H1 (cell line): ENCODE results near the gene ETFB. TPM values are rescaled to one million over a fixed set of nuclear protein-coding genes. Genes with fewer than 3 reads are reported as not detected.

Source experiments
- CTCF ChIA-PET: fragments of 300-600 bp; sonication (Branson Sonifier 250); formaldehyde crosslinking; loops from one replicate; lab custom pipeline; 2021; ENCODE audit not compliant: partially characterized antibody; lab: Charles Lee
- POLR2A ChIA-PET: fragments of 300-600 bp; sonication (Branson Sonifier 250); formaldehyde crosslinking; loops from one replicate; lab custom pipeline; 2021; ENCODE audit warnings: inconsistent platforms; ENCODE audit not compliant: partially characterized antibody; lab: Charles Lee
- DNase-seq, 2 experiments: peaks; one replicate each; pipeline versions ENCODE4 v3.0.0 to v3.0.0-alpha.2; 2010 to 2022; ENCODE audit warnings: low spot score in 2 of 2, low read depth in 1 of 2, mixed read lengths in 1 of 2
- FAIRE-seq: peaks from 2 replicates; lab custom pipeline; 2011; peaks lifted over from hg19 to GRCh38; lab: Jason Lieb, UNC
- H2AFZ ChIP-seq: 2 replicates; pipeline ENCODE4 v1.8.1; 2012; ENCODE audit warnings: low read length, inconsistent platforms
- H2AK5ac ChIP-seq: 2 replicates; pipeline ENCODE4 v1.6.1; 2013; ENCODE audit warnings: low read depth, low read length
- H2BK120ac ChIP-seq: replicated peaks from 2 replicates; pipeline ENCODE3; 2013; ENCODE audit warnings: low read depth, low read length, inconsistent platforms
- H2BK12ac ChIP-seq: 2 replicates; pipeline ENCODE4 v1.6.1; 2013; ENCODE audit warnings: low read depth, low read length
- H2BK15ac ChIP-seq: 2 replicates; pipeline ENCODE4 v1.6.1; 2013; ENCODE audit warnings: low read length
- H2BK20ac ChIP-seq: 2 replicates; pipeline ENCODE4 v1.6.1; 2013; ENCODE audit warnings: low read length
- H2BK5ac ChIP-seq: 2 replicates; pipeline ENCODE4 v1.6.1; 2013; ENCODE audit warnings: low read depth, low read length
- H3K14ac ChIP-seq: 2 replicates; pipeline ENCODE4 v1.6.1; 2013; ENCODE audit warnings: inconsistent platforms; ENCODE audit not compliant: insufficient read length
- H3K18ac ChIP-seq: 2 replicates; pipeline ENCODE4 v1.6.1; 2013; ENCODE audit warnings: low read length; ENCODE audit errors: extremely low read depth
- H3K23ac ChIP-seq: 2 replicates; pipeline ENCODE4 v1.6.1; 2013; ENCODE audit warnings: inconsistent platforms; ENCODE audit not compliant: insufficient read length
- H3K23me2 ChIP-seq: 2 replicates; pipeline ENCODE4 v1.6.1; 2013; ENCODE audit warnings: low read depth, low read length
- H3K27ac ChIP-seq: 2 replicates; pipeline ENCODE4 v1.6.1; 2011; ENCODE audit warnings: low read depth, low read length, inconsistent platforms
- H3K27me3 ChIP-seq, 4 experiments: replicated peaks in 1 of 4; 1 replicate in 1 of 4; 2 replicates in 3 of 4; pipeline versions ENCODE4 v1.6.1 to v1.8.1; 2011 to 2013; ENCODE audit warnings: low read length in 3 of 4, mild to moderate bottlenecking in 3 of 4, inconsistent platforms in 2 of 4, mixed read lengths in 2 of 4, moderate library complexity in 1 of 4; ENCODE audit not compliant: control insufficient read depth in 3 of 4, insufficient read depth in 3 of 4; ENCODE audit errors: extremely low read depth in 1 of 4
- H3K36me3 ChIP-seq, 4 experiments: 2 replicates each; pipeline versions ENCODE4 v1.6.1 to v1.8.1; 2011 to 2013; ENCODE audit warnings: mild to moderate bottlenecking in 4 of 4, low read length in 3 of 4, moderate library complexity in 2 of 4, control low read depth in 1 of 4, inconsistent platforms in 1 of 4; ENCODE audit not compliant: insufficient read depth in 4 of 4, control insufficient read depth in 2 of 4
- H3K4ac ChIP-seq: replicated peaks from 2 replicates; pipeline ENCODE3; 2013; ENCODE audit warnings: low read length, low read depth, mixed read lengths, inconsistent platforms; ENCODE audit not compliant: insufficient read length
- H3K4me1 ChIP-seq, 4 experiments: replicated peaks in 1 of 4; 1 replicate in 1 of 4; 2 replicates in 3 of 4; pipeline versions ENCODE4 v1.6.1 to v1.8.1; 2011 to 2013; ENCODE audit warnings: low read length in 3 of 4, inconsistent platforms in 2 of 4, mixed read lengths in 1 of 4; ENCODE audit not compliant: insufficient read depth in 4 of 4, control insufficient read depth in 3 of 4
- H3K4me2 ChIP-seq, 2 experiments: 2 replicates each; pipeline versions ENCODE4 v1.6.1 to v1.8.1; 2011 to 2013; ENCODE audit warnings: low read depth in 2 of 2, low read length in 2 of 2, control low read depth in 1 of 2, inconsistent platforms in 1 of 2, mild to moderate bottlenecking in 1 of 2; ENCODE audit not compliant: insufficient read depth in 1 of 2
- H3K4me3 ChIP-seq, 4 experiments: fragments of 200-600, 300-600 bp in 1 of 4; sonication (generic), shearing (Covaris generic), sonication (Bioruptor Twin) in 1 of 4; 2 replicates each; pipeline versions ENCODE4 v1.5.1 to v1.8.1; 2011 to 2016; ENCODE audit warnings: low read length in 4 of 4, low read depth in 3 of 4, control low read depth in 2 of 4, inconsistent platforms in 2 of 4, mild to moderate bottlenecking in 2 of 4, mixed read lengths in 1 of 4, moderate library complexity in 1 of 4; ENCODE audit not compliant: insufficient read depth in 2 of 4; ENCODE audit errors: extremely low read depth in 1 of 4
- H3K56ac ChIP-seq: replicated peaks from 2 replicates; pipeline ENCODE3; 2013; ENCODE audit warnings: low read depth, mild to moderate bottlenecking, mixed read lengths, low read length, inconsistent platforms; ENCODE audit not compliant: insufficient read length
- H3K79me1 ChIP-seq: 2 replicates; pipeline ENCODE4 v1.6.1; 2013; ENCODE audit warnings: low read depth, low read length, control low read depth
- H3K79me2 ChIP-seq, 2 experiments: 2 replicates each; pipeline versions ENCODE4 v1.6.1 to v1.8.1; 2012 to 2013; ENCODE audit warnings: low read length in 2 of 2, mild to moderate bottlenecking in 2 of 2, inconsistent platforms in 1 of 2; ENCODE audit not compliant: insufficient read depth in 2 of 2, control insufficient read depth in 1 of 2
- H3K9ac ChIP-seq, 4 experiments: replicated peaks in 1 of 4; 1 replicate in 1 of 4; 2 replicates in 3 of 4; pipeline versions ENCODE4 v1.6.1 to v1.8.1; 2011 to 2013; ENCODE audit warnings: low read depth in 3 of 4, low read length in 3 of 4, control low read depth in 2 of 4, mild to moderate bottlenecking in 2 of 4, moderate library complexity in 2 of 4, inconsistent platforms in 1 of 4; ENCODE audit errors: extremely low read depth in 1 of 4
- H3K9me3 ChIP-seq, 2 experiments: 2 replicates each; pipeline versions ENCODE4 v1.6.1 to v1.8.1; 2012 to 2013; ENCODE audit warnings: mild to moderate bottlenecking in 2 of 2, moderate library complexity in 2 of 2, control low read depth in 1 of 2, inconsistent platforms in 1 of 2, low read depth in 1 of 2, low read length in 1 of 2, mixed read lengths in 1 of 2; ENCODE audit not compliant: insufficient read depth in 2 of 2
- H4K20me1 ChIP-seq, 2 experiments: replicated peaks in 1 of 2; 2 replicates each; pipeline versions ENCODE3 to v1.8.1; 2011 to 2013; ENCODE audit warnings: inconsistent platforms in 2 of 2, low read length in 2 of 2, mild to moderate bottlenecking in 1 of 2; ENCODE audit not compliant: insufficient read depth in 2 of 2, control insufficient read depth in 1 of 2
- H4K5ac ChIP-seq: 2 replicates; pipeline ENCODE4 v1.6.1; 2013; ENCODE audit warnings: low read length, low read depth, mixed read lengths, inconsistent platforms; ENCODE audit not compliant: insufficient read length
- H4K8ac ChIP-seq: 2 replicates; pipeline ENCODE4 v1.8.0; 2013; ENCODE audit warnings: mild to moderate bottlenecking, moderate library complexity, low read length, inconsistent platforms; ENCODE audit not compliant: insufficient read depth; ENCODE audit errors: extremely low read depth
- H4K91ac ChIP-seq: replicated peaks from 2 replicates; pipeline ENCODE3; 2013; ENCODE audit warnings: low read length, mixed read lengths, inconsistent platforms; ENCODE audit not compliant: insufficient read length
- EGR1 ChIP-seq: IDR thresholded peaks from 2 replicates; pipeline ENCODE4 v1.6.1; 2011; ENCODE audit warnings: low read depth, low read length, borderline replicate concordance
- KDM1A ChIP-seq: fragments of 200-600, 300-600 bp; sonication (generic); IDR thresholded peaks from 2 replicates; pipeline ENCODE4 v1.7.1; 2016; ENCODE audit warnings: mild to moderate bottlenecking, low read length, borderline replicate concordance
- KDM5A ChIP-seq: fragments of 200-600 bp; IDR thresholded peaks from 2 replicates; pipeline ENCODE4 v1.7.1; 2012; ENCODE audit warnings: mild to moderate bottlenecking, low read length, inconsistent platforms, mixed read lengths
- NRF1 ChIP-seq: IDR thresholded peaks from 2 replicates; pipeline ENCODE4 v1.6.1; 2011; ENCODE audit warnings: mild to moderate bottlenecking, low read depth, low read length, improper control_type of control experiment
- PHF8 ChIP-seq: fragments of 200-600 bp; sonication (generic); conservative IDR thresholded peaks from 2 replicates; pipeline ENCODE4 v1.7.1; 2012; ENCODE audit warnings: low read depth, mild to moderate bottlenecking, inconsistent platforms, low read length, moderate library complexity
- RAD21 ChIP-seq, 2 experiments: IDR thresholded peaks in 1 of 2; conservative IDR thresholded peaks in 1 of 2; 2 replicates each; pipeline ENCODE4 v1.6.1; 2011; ENCODE audit warnings: low read depth in 2 of 2, low read length in 2 of 2, improper control_type of control experiment in 1 of 2, inconsistent platforms in 1 of 2, mild to moderate bottlenecking in 1 of 2, moderate library complexity in 1 of 2
- RFX5 ChIP-seq: IDR thresholded peaks from 2 replicates; pipeline ENCODE4 v1.6.1; 2011; ENCODE audit warnings: low read depth, low read length, improper control_type of control experiment, borderline replicate concordance
- RXRA ChIP-seq: IDR thresholded peaks from 2 replicates; pipeline ENCODE4 v1.6.1; 2011; ENCODE audit warnings: low read depth, mild to moderate bottlenecking, low read length, moderate library complexity; ENCODE audit not compliant: insufficient read depth
- TAF1 ChIP-seq: IDR thresholded peaks from 2 replicates; pipeline ENCODE4 v1.6.1; 2011; ENCODE audit warnings: mild to moderate bottlenecking, low read depth, low read length
- TBP ChIP-seq: IDR thresholded peaks from 2 replicates; pipeline ENCODE4 v1.6.1; 2011; ENCODE audit warnings: low read depth, low read length, improper control_type of control experiment
- WGBS, 2 experiments: shearing (Covaris generic) in 1 of 2; methylation state at CpG; one replicate each; pipeline versions ENCODE4 v1.1.6 to v1.1.7; 2013 to 2015; ENCODE audit warnings: low lambda C conversion rate in 2 of 2, mixed read lengths in 2 of 2, inconsistent platforms in 1 of 2, low coverage in 1 of 2, missing lambda C conversion rate in 1 of 2; ENCODE audit not compliant: insufficient replicate concordance in 2 of 2, insufficient coverage in 1 of 2, insufficient read length in 1 of 2; ENCODE audit errors: extremely low coverage in 1 of 2, missing lambda C conversion rate in 1 of 2; 5-methylcytosine and 5-hydroxymethylcytosine counted together
- polyA plus RNA-seq, 7 experiments: library from polyadenylated mRNA; depleted of rRNA in 3 of 7; stranded (reverse) in 5 of 7; unstranded in 2 of 7; fragments of >200 nt in 5 of 7; fragments of 200-250 nt in 2 of 7; gene quantifications; 1 replicate in 5 of 7; 2 replicates in 1 of 7; 4 replicates in 1 of 7; pipeline versions ENCODE4 v1.2.1 to v1.2.3, GENCODE V29; 2011 to 2013; ENCODE audit warnings: missing spikeins in 2 of 7, mixed read lengths in 2 of 7
- total RNA-seq: library from RNA; stranded (reverse); fragmentation: NEBNext Ultra II Directional; extraction: Animal tissue kit (Norgen Biotek cat#: 25700); gene quantifications from 2 replicates; pipeline ENCODE4 v1.2.1, GENCODE V29; 2021

Gene ETFB
- total and polyA plus RNA-seq, 2 of the 8 experiments (the other 6 are each of a cell fraction or from before 2014, with no cell fraction given), result 40.0 to 66.5 TPM

GRCh38 chr19:51327066-51328001, 38.9 kb downstream of the ETFB start:
- CTCF ChIA-PET, result interaction anchor here (0.7 to 1.8 kb wide), 7 partner anchors 10 to 72 kb away, joined by 3 to 6 read pairs (median 3); no protein-coding TSS in a partner anchor
- H3K4me2 ChIP-seq, result peak overlapping the region; percentile 36 to 97
- peaks cover 4% of the 10 kb centered on the region; the same call in 1 of the 2 replicates for H3K23me2 ChIP-seq
- H2AK5ac ChIP-seq, result no peak overlapping the region
- peak overlapping the region; percentile 60 for H3K18ac ChIP-seq
- H4K91ac ChIP-seq, result no peak overlapping the region
- POLR2A ChIA-PET, result interaction anchor here (1.4 to 3.4 kb wide), 3 partner anchors 10 to 32 kb away, joined by 4 to 19 read pairs (median 7); no protein-coding TSS in a partner anchor
- H3K27ac ChIP-seq, result no peak overlapping the region
- no peak overlapping the region for H2BK20ac ChIP-seq
- 25% methylated on average over 46 of the region's 75 CpGs; no CpG with 5 or more reads in 1 of the 2 experiments for WGBS, 2 experiments
- no peak overlapping the region for H2BK5ac ChIP-seq
- 0 out of 2 replicates have a peak overlapping the region, but pooled peaks have one; percentile 17 for H2AFZ ChIP-seq
- DNase-seq, result peak; percentile 38 to 80
- H2BK12ac ChIP-seq, result no peak overlapping the region
- H3K36me3 ChIP-seq, result peaks cover 0 to 19% (median 2%) of the 10 kb centered on the region in 4 experiments; a peak in 4 of 8 replicates
- peak overlapping the region; percentile 70 for H4K5ac ChIP-seq
- no peak overlapping the region for H3K23ac ChIP-seq
- peak overlapping the region in 2 of 4 experiments; percentile 29 to 42; a peak in 3 of 7 replicates for H3K9ac ChIP-seq
- no peaks in the 10 kb centered on the region for H3K9me3 ChIP-seq
- peak overlapping the region; percentile 97 for H4K8ac ChIP-seq
- no peaks in the 10 kb centered on the region for H4K20me1 ChIP-seq
- peaks cover 0 to 6% (median 4%) of the 10 kb centered on the region in 4 experiments; a peak in 4 of 7 replicates for H3K27me3 ChIP-seq
- no peak overlapping the region for H3K4ac ChIP-seq
- no peak overlapping the region for H2BK15ac ChIP-seq
- no peaks in the 10 kb centered on the region for H3K79me2 ChIP-seq
- peaks cover 0 to 8% (median 5%) of the 10 kb centered on the region in 4 experiments; a peak in 4 of 7 replicates for H3K4me1 ChIP-seq
- no peak overlapping the region for H2BK120ac ChIP-seq
- peak overlapping the region; percentile 46 for H3K56ac ChIP-seq
- H3K14ac ChIP-seq, result no peak overlapping the region
- H3K4me3 ChIP-seq, result peak overlapping the region; percentile 21 to 62 (median 42)
- FAIRE-seq, result no peak
- no peaks in the 10 kb centered on the region for H3K79me1 ChIP-seq
- TF ChIP-seq TAF1 (peak; percentile 69), TBP (no peak; the same call in 1 of the 2 replicates), EGR1 (no peak), RXRA (no peak), KDM1A (no peak), KDM5A (no peak), RAD21 (IDR thresholded peaks at IDR 0.05 in 1 of 2, conservative IDR thresholded peaks at IDR 0.05 in 1 of 2; ENCODE audit: low read depth in 2 of 2, low read length in 2 of 2) (peak in 1 of 2 experiments; percentile 44; a peak in 2 of 4 replicates), RFX5 (no peak), NRF1 (no peak), PHF8 (no peak; the same call in 1 of the 2 replicates)
